Cortex of kidney (tissue), 1 donor: ENCODE data around the gene NDUFS8.
"Not testable (repeated sequence)": the region's sequence is repeated elsewhere in the genome, so short reads cannot be mapped to it uniquely, and the experiment has no call there.

Source experiments
- DNase-seq: peaks from one replicate; lab custom pipeline; 2025; lab: John Stamatoyannopoulos, UW

The NDUFS8 gene

DNA sequence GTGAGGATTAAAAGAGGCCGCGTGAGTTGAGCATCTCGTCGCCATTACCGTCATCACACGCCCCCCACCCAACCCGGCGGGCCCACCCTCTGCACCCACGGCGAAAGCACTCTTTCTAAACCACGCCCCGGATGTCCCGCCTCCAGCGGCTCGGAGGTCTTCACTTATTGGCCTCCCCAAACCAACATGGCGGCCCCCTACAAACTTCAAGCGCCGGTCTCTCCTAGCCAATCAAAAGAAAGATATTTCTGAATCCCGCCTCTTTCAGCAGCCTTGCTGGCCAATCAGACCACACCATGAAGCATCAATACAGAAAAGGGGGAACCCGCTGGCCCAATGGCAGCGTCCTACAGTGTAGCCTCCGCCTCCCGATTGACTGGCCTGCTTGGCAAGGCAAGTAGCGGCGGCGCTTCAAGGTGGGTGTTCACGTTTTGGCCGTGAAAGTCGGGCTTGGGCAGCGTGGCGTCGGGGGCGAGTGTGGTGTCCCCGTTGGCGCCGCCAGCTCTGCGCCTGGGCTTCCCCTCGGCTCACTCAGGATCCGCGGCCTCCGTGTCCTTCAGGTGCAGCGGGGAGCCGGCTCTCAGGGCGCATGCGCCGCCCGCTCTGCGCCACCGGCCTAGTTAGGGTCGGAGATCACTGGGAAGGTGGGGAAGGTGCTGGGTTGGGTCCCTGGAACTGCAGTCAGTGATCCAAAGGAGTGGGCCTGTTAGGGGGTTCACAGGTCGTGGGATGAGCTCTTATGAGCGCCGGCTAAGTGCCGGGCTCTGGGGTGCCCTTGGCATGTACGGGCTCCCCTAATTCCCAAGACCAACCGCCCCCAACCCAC lies at the start of gene NDUFS8:
NDUFS8 (plus strand) TSS at position 364 of the 826 bp plus-strand sequence. CDS start 1,471 bp downstream, outside the sequence.
- no peak for DNase-seq

DNA sequence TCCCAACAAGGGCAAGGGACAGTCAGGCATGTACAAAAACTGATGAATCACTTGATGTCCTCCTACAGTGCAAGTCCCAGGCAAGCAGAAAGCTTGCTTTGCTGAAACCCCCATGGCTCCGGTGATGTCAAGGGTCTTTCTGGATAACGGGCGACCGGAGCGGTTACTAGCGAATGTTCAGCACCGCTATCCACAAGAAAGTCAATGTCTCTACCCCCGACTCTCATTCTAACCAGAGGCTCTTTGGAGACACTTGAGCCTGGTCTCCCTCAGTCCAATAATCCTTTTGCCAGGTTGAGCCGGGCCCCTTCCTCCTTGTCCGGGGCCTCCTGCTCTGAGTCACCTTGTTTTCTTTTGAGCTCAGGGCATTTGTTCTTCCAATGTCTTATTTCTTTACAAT lies 49.3 kb upstream of the NDUFS8 start:
- DNase-seq = not testable (repeated sequence)

DNA sequence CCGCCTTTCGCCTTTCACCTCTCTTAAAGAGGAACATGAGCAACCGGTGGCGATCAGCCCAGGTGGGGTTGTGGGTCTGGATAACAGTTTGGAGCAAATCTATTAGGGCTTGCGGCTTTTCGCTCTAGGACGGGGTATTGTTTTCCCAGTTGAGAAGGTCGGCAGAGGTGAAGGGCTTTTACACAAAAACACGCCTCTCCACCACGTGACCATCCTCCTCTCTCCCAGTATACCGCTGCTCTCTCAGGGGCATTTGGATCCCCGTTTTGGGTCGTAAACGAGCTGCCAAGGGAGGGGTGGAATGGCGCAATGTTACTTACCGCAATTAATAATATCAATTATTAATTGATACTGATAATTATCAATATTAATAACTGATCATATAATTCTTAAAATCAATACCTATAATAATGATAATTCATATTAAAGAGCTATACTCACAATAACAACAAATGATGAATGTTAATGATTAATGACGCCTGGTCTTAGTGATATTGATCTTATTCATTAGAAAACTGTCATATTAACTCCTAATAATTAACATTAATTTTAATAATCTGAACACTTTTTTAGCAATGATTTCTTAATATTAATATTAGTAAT lies 48.1 kb upstream of the NDUFS8 start:
- DNase-seq = not testable (repeated sequence)

DNA sequence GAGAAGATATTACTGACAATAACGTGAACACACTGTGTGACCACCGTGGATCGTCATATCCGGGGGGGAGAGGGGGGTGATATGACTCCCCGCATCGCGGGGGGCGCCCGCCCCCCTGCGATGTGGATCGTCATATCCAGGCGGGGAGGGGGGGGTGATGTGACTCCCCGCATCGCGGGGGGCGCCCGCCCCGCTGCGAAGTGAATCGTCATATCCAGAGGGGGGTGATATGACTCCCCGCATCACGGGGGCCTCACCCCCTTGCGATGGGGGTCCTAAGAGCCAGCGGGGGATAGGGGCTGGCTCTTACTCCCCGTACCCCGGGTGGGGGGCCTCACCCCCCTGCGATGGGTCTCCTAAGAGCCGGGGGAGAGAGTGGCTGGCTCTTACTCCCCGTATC lies 46.5 kb upstream of the NDUFS8 start:
- DNase-seq = no peak

DNA sequence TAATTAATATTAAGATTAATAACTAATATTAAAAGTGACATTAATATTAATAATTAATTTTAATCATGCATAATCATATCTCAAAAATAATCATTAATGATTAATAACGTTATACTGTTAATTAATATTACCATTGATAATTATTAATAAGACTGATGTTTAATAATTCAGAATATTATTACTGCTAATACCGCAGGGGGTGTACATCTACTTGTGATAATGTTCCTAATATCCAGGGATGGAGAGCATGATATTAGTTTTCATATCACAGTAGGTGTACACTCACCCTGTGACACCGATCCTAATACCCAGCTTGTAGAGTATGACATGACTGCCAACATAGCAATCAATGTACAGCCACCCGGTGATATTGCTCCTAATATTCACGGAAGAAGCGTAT lies 45.2 kb upstream of the NDUFS8 start:
- not testable (repeated sequence) for DNase-seq

DNA sequence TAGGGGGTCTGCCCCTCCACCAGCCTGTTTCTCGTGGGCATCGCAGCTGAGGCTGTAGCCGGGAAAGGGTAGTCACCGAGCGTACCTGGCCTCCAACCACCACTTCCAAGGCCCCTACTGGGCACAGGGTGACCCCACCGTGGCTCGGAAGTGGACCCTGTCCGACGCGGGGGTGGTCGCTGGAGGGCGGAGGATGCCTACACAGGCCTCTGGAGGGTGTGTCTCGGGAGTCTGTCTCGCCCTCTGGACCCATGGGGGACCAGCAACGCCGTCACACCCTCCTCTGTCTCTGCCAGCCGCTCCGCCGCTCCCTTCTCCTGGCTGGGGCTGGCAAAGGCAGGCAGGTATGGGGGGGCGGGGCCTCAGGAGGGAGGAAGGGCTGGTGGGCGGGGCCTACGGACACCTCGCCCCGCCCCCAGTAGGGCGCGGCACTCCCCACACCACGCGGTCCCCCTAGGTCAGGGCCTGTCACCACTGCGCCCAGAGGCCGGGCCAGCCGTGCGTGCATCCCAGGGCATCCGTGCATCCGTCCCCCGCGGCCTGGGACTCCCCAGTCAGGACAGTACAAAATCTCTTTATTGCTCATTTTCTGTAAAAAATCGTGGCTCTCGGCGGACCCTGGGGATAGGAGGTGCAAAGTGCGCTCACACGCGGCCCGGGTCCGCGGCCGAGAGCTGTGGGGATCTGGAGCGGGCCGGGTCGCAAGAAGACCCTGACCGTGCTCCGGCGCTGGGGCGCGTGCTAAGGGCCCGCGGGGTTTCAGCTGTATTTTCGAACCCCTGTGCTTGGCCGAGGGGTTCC lies 39.7 kb upstream of the NDUFS8 start:
- not testable (repeated sequence) for DNase-seq

DNA sequence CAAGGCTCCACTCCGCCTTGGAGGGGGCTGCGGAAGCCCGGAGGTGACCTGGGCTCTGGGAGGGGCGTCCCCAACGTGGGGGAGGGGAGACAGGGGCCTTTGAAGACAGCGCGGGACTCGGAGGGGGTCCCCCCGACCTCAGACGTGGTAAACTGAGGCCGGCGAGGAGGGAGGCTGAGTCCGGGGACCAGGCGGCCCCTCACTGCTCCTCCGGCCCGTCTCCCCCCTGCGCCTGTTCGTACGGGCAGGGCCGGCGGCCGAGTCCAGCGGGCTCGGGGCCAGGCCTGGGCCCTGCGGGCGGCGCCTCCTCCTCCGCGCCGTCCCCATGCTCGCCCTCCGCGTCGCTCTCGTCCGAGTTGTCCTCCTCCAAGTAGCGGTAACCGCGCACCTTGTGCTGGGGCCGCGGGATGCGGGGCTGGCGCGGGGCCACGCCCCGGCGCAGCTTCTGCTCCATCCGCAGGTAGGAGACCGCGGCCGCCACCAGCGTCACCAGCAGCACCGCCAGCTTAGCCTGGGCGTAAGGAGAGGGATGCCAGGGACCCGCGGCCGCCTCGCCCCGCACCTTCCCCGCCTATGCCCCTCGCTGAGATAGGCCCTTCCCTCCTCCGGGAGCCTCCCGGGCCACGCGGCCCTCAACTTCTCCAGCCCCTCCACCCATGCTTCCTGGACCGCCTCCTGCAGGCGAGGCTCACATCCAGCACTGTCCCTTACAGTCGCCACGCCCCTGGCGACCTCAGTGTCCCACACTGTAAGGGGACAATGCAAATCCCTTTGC lies 38.9 kb upstream of the NDUFS8 start:
- DNase-seq = not testable (repeated sequence)

DNA sequence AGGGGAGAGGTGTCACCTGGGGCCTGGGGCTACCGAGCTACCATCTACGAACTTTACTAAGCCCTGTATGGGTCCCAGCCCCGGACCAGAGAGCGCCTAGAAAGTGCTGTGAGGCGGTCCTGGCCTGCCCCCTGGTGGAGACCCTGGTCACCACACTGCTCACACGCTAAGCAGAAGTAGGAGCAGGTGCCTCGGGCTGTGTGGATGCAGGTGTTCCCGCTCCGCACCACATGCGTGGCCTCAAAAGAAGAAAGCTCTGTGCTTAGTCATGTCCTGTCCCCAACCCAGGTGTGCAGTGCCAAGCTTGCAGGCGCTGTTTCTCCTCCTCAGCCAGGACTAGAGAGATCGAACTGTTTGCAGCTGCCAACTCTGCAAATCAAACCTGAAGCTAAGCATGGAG lies 36.7 kb upstream of the NDUFS8 start:
- not testable (repeated sequence) for DNase-seq

DNA sequence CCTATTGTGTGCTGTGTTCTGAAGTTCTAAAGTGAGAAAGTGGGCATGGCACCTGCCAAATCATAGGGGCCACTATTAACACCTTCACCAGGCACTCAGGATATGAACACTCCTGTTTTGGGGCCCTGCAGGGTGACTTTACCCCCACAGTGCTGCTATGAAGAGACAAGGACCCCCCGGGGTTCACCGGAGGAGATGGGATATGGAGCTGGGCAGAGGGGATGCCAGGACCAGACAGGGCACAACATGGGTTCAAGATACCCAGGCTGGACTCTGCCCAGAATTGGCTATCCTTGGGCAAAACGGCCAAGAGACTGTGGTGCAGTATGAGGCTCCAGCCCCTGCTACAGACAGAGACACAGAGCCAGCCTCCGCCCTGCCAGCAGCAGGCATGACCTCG lies 36.1 kb upstream of the NDUFS8 start:
- DNase-seq = not testable (repeated sequence)

DNA sequence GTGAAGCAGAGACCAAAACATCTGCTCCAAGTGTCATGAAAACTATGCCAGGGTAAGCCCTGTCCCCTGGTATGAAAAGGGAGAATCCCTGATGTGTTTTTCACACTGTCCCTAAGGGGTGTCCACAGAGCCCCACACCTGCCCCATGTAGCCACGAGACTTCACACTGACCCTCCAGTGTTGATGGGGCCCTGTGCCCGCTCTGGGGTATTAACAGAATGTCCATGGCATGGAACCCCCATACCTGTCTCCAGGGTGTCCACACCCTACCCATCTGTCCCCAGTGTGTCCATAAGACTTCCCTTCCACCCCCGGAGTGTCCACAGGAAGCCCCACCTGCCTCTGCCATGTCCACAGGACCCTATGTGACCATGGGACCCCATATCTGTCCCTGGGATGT lies 35.4 kb upstream of the NDUFS8 start:
- DNase-seq = not testable (repeated sequence)

DNA sequence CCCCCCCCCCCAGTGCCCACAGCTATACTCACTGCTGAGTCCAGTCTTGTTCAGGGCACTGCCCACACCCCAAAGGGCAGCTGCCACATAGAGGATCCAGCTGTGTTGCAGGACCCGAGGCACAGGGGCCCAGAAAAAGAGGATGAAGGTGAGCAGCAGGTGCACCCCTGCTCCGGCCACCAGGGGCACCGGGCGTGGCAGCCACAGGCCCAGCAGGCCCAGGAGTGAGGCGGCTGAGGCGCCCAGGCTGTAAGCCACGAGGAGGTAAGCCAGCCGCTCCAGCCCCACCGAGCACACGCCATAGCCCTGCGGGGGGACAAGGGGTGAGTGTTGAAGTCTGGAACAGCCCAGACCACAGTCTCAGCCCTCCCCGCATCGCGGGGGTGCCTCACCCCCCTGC lies 34.9 kb upstream of the NDUFS8 start:
- not testable (repeated sequence) for DNase-seq

DNA sequence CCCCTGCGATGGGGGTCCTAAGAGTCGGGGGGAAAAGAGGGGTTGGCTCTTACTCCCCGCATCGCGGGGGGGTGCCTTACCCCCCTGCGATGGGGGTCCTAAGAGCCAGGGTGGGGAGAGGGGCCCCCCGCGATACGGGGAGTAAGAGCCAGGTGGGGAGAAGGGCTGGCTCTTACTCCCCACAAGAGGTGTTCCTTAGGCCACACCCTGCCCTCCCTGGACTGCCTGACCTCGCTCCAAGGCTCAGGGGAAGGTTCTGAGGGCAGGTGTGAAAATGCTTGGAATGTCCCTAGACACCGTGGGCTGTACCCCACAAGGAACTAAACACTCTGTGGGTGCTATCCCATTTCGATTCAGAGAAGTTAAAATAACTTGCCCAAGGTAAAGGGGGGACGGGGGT lies 34.4 kb upstream of the NDUFS8 start:
- DNase-seq = no peak

DNA sequence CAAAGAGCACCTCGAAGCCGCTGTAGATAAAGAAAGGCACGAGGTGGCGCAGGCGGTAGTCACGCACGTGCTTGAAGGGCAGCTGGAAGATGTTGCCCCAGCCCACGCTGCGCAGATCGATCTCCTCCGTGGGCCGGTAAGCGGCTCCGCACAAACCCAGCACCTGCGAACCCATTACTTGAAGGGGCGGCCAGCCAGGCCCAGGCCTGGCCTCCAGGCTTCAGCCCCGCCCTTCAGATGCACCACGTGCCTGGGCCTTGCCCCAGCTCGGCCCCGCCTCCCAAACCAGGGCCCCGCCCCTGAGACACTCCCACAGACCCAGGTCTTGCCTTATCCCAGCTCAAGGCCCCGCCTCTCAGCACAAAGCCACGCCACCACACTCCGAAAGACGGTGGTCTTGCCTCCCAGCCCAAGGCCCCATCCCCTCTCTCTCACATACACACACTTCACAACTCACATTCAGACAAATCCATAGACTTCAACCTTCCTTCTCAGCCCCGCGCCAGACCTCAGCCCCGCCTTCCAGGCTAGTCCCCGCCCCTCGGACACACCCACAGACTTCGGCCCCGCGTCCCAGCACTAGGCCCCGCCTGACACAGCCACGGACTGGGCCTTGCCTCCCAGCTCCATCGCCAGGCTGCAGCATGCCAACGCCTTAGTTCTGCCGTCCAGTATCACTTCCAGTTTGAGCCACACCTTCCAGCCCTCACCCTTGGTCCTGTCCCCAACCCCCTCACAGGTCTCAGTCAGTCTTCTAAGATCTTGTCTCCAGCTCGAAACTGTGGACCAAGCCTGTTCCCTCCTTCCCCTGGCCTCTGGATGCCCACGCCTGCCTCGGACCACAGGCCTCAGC lies 33.6 kb upstream of the NDUFS8 start:
- no peak for DNase-seq

DNA sequence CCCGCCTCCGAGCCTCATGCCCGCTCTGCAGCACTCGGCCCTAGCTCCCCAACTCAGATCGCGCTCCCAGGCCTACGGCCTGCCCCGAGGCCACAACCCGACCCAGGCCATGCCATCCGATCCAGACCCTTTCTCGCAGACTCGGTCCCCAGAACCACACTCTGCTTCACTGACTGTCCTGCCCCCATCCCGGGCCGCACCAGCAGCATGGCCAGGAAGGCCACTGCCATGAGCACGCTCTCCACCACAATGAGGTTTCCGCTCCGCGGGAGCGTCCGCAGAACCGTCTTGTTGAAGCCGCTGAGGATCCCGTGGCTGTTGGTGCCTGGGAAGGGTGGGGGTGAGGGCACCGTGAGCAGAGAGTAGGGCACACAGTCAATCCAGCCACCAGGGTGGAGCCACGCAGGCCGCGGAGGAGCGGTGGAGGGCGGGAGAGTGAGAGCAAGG lies 33.0 kb upstream of the NDUFS8 start:
- DNase-seq = no peak

DNA sequence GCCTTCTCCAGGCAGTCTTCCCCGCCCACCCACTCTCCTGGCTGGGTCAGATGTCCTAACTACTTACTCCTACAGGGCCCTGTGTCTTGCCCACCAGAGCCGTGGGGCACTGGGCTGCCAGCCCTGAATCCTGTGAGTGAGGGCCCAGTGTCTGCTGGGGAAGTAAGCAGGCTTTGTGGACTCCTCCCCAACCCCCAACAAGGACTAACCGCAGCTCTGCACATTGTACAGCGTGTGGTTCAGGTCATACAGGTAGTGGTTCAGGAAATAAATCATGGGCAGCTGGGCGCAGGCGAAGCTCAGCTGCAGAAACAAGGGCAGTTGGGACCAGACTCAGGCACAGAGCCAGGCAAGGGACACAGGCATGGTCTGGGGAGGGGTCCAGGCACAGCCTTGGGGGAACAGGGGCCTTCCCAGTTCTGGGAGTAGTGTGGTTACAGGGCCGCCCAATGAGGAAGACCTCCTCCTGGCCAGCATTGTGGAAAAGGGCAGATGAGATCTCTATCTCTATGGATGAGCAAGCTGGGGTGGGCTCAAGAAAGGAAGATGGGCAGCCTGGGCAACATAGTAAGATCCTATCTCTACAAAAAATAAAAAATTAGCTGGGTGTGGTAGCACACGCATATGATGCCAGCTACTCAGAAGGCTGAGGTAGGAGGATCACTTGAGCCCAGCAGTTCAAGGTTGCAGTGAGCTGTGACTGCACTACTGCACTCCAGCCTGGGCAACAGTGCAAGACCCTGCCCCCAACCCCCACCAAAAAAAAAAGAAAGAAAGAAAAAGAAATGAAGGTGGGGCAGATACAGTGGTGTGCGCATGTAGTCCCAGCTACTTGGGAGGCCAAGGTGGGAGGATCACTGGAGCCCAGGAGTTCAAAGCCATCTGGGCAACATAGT lies 32.1 kb upstream of the NDUFS8 start:
- no peak for DNase-seq

DNA sequence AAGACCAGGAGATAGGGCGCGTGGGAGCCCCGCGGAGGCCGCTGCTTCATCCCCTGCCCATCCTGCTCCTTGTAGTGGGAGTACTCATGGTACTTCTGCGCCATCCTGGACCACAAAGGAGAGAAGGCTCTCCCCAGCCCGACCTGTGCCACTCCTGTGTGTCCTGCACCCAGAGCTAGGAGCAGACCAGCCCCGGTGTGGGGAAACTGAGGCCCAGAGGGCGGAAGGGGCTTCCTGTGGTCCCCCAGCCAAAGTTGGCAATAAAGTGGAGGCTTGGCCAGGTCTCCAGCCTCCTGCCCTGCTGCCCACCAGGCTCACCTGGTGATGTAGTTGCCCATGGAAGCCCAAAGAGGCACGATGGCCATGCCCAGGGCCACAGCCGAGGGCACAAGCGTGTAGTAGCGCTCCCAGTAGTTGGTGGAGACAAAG lies 31.3 kb upstream of the NDUFS8 start:
- no peak for DNase-seq

DNA sequence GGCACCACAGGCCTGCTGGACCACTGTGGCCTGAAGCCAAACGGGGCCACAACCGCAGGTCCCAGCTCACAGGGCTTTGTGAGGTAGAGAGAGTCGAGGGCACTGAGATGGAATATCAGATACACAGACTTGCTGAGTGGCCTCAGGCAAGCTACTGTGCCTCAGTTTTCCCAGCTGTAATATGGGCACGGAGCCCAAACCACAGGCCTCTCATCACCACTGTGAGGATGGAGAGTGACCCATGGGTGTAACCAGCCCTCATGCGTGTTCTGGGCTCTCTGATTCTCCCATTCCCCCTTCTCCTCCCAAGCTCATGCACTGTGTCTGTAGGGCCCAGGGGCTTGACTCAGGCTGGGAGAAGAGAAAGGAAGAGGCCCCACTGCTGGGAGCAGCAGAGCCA lies 30.8 kb upstream of the NDUFS8 start:
- DNase-seq = no peak

DNA sequence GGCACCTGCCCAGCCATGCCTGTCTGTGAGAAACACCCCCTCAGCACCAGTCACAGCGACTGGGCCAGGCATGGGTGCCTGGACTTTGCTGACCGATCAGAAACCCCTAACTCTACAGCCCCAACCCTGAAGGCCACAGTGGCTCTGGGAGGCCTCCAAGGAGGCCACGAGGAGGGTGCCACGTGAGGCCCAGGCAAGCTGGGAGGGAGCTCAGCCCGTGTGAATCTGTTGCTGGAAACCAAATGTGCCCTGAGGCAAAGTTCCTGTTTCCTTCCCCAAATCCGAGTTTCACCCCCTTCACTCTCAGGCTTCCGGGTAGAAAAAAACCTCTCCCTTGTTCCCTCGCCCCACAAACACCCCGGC lies 27.9 kb upstream of the NDUFS8 start:
- no peak for DNase-seq

DNA sequence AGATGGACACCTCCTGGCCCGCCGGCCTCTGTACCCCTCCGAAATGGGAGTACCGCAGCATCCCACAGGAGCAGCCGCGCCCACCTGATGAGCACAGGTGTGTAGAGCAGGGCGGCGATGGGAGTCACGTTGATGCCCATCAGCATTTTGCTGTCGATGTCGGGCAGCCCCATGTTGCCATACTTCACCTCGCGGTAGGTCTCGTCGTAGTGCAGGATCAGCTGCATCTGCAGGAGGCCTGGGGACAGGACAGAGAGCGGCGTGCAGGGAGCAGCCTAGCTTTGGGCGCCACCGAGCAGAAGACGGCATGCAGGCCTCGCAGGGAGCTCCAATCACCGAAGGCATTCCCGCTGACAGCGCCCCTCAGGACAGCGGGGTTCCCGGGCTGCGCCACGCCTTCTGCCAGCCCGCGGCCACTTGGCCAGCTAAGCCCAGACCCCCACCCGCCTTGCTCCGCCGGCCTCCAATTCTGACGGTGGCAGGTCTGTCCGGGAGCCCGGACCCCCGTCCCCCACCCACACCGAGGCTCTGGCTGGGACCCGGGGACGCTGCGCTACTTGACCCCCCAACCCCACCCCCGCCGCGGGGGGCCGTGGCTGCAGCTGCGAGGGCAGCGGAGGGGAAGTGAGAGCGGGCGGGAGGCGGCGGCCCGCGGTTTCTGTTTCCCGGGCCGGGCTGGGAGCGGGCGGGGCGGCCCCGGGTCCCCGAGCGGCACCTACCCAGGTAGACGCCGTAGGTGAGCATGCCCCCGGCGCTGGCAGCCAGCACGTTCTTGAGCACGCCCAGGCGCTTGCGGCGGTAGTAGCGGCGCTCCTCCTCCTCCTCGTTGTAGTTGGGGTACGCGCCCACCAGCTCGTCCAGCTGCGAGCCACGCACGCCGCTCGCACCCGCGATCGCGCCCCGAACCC lies 27.3 kb upstream of the NDUFS8 start:
- DNase-seq = no peak
